ENCODE measurements around the gene SLC12A8. TPM values are rescaled to one million over a fixed set of nuclear protein-coding genes. Genes with fewer than 3 reads are reported as not detected.

Gene SLC12A8
- total RNA-seq, 1 experiment from 2014 or later = 44.5 TPM

Other genes starting within 250 kb of the SLC12A8 start
- 59.7 and 139 TPM in 2 replicates for gene HEG1, start 156.8 kb downstream of the SLC12A8 start, total RNA-seq (2014; rRNA removed; shearing (Covaris generic))
- 24.5 and 36.8 TPM in 2 replicates for gene ZNF148, start 162.6 kb upstream of the SLC12A8 start, total RNA-seq (2014; rRNA removed; shearing (Covaris generic))